Testis (tissue), 3 donors: ENCODE data around the gene GP2. TPM values are rescaled to one million over a fixed set of nuclear protein-coding genes. Genes with fewer than 3 reads are reported as not detected.
"Not testable (repeated sequence)": the region's sequence is repeated elsewhere in the genome, so short reads cannot be mapped to it uniquely, and the experiment has no call there.

Experiments used
- DNase-seq: peaks from one replicate; pipeline ENCODE4 v3.0.0-alpha.2; 2019
- H3K27ac ChIP-seq, 2 donors: fragments of 200-600 bp; sonication (generic); one replicate each; pipeline ENCODE4 v1.5.1; 2019
- H3K27me3 ChIP-seq: fragments of 200-600 bp; sonication (generic); one replicate; pipeline ENCODE4 v1.5.1; 2019
- H3K36me3 ChIP-seq: fragments of 200-600 bp; sonication (generic); one replicate; pipeline ENCODE4 v1.5.1; 2017; ENCODE audit warnings: low read depth; ENCODE audit errors: missing control alignments
- H3K4me1 ChIP-seq: fragments of 200-600 bp; sonication (generic); one replicate; pipeline ENCODE4 v1.5.1; 2019
- H3K4me3 ChIP-seq, 2 donors: fragments of 200-600 bp; sonication (generic); one replicate each; pipeline ENCODE4 v1.5.1; 2017 to 2019
- H3K9me3 ChIP-seq: fragments of 200-600 bp; sonication (generic); one replicate; pipeline ENCODE4 v1.5.1; 2017
- CTCF ChIP-seq, 3 experiments: fragments of 450-650 bp in 2 of 3; fragments of 200-600 bp in 1 of 3; sonication (generic) in 1 of 3; IDR thresholded peaks; one replicate each; pipeline ENCODE4 v1.5.1; 2016 to 2019; ENCODE audit warnings: antibody characterized with exemption in 3 of 3, mild to moderate bottlenecking in 2 of 3, moderate library complexity in 1 of 3
- POLR2A ChIP-seq: fragments of 450-650 bp; IDR thresholded peaks from one replicate; pipeline ENCODE4 v1.6.1; 2017; ENCODE audit warnings: antibody characterized with exemption, mild to moderate bottlenecking, moderate library complexity
- WGBS, 2 donors: methylation state at CpG; one replicate each; pipeline ENCODE4 v1.1.5; 2018; 5-methylcytosine and 5-hydroxymethylcytosine counted together
- intact Hi-C: fragments of 100-400 bp; cut with DNase I; formaldehyde crosslinking; loops from one replicate; pipeline ENCODE4 v1.15.1; 2023; ENCODE audit warnings: low total_unique reads
- polyA plus RNA-seq: library from polyadenylated mRNA; stranded (reverse); fragments of 350-450 nt; fragmentation: Illumina TruSeq; extraction: RNeasy Lipid Tissue Mini Kit (QIAGEN cat#74804); gene quantifications from one replicate; pipeline ENCODE4 v1.2.3, GENCODE V29; 2014; ENCODE audit warnings: low read depth, low replicate concordance; ENCODE audit not compliant: insufficient read depth
- total RNA-seq, 2 donors: library from RNA; depleted of rRNA; stranded (reverse); fragments of >200 nt; gene quantifications; one replicate each; pipeline ENCODE4 v1.2.3, GENCODE V29; 2016

GP2 gene
- total and polyA plus RNA-seq, 3 donors from 2014 or later = 0.31 to 0.56 (median 0.45) TPM

- no peak overlapping the region for H3K27ac ChIP-seq
- H3K4me3 ChIP-seq = no peak overlapping the region
- TF ChIP-seq POLR2A = no peak
- TF ChIP-seq CTCF (IDR thresholded peaks at IDR 0.05) = no peak
- no peak for DNase-seq
- no peaks in the 10 kb centered on the region for H3K27me3 ChIP-seq
- H3K4me1 ChIP-seq = no peaks in the 10 kb centered on the region
- intact Hi-C loops = no loop called here
- no peaks in the 10 kb centered on the region for H3K36me3 ChIP-seq
- WGBS, 2 donors = 80 to 97% methylated on average over 4 of the region's 4 CpGs
- no peaks in the 10 kb centered on the region for H3K9me3 ChIP-seq
Observed at GRCh38 chr16:20322696-20323095, 4.6 kb downstream of the GP2 start.

DNA sequence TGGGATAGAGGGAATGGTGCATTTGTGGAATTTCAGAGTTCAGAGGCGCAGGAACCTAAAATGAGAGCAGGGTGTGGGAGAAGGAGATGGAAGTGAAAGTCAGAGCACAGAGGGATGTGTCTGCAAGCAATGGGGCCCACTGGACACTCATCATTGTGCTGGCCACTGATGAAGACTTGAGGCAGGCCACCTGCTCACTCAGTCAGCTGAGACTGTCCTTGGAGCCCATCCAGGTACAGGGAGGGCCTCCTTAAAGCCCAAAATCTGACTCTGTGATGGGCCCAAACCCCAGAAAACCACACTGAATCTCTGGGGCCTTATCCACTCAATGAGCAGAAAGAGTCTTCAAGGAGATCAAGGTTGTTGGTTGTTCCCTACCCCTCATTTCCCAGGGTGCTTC lies 5.6 kb downstream of the GP2 start:
- intact Hi-C loops = no loop called here
- Histone ChIP-seq H3K36me3 (no peaks in the 10 kb centered on the region), H3K27me3 (no peaks in the 10 kb centered on the region), H3K4me1 (no peaks in the 10 kb centered on the region), H3K27ac (no peak overlapping the region), H3K9me3 (no peaks in the 10 kb centered on the region), H3K4me3 (no peak overlapping the region)
- no peak for TF ChIP-seq POLR2A
- no peak for TF ChIP-seq CTCF (IDR thresholded peaks at IDR 0.05)
- WGBS, 2 donors = 83 to 86% methylated on average over 1 of the region's 1 CpG
- DNase-seq = no peak

DNA sequence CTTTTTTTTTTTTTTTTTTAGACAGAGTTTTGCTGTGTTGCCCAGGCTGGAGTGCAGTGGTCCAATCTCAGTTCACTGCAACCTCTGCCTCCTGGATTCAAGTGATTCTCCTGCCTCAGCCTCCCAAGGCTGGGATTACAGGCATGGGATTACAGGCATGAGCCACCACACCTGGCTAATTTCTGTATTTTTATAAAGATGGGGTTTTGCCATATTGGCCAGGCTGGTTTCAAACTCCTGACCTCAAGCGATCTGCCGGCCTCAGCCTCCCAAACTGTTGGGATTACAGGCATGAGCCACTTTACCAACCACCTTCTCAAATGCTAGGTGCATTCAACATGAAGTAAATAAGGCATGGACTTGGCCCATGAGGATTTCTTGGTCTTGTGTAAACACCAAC lies 6.3 kb downstream of the GP2 start:
- intact Hi-C loops, H3K4me1 ChIP-seq, DNase-seq, H3K27me3 ChIP-seq, H3K4me3 ChIP-seq, H3K36me3 ChIP-seq, H3K9me3 ChIP-seq, H3K27ac ChIP-seq: not testable (repeated sequence)
- 80 to 91% methylated on average over 2 of the region's 2 CpGs for WGBS, 2 donors

DNA sequence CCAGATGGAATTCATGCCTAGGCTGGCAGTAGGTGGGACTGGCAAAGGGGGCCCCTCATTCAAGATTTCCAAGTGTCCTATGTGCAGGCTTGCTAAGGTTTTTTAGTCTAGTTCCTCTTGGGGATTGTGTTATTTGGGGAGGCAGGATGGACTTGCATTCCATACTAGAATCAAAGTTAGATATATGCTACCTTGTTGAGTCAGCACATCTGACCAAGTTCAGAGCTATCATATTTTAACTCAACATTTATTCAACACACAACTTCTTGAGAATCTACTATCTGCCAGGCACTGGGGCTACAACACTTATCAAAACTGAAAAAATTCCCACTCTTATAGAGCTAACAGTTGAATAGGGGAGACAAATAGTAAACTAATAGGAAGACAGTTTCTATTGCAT lies 6.7 kb downstream of the GP2 start:
- no peak overlapping the region for H3K4me3 ChIP-seq
- no peaks in the 10 kb centered on the region for H3K4me1 ChIP-seq
- no peaks in the 10 kb centered on the region for H3K9me3 ChIP-seq
- no peaks in the 10 kb centered on the region for H3K36me3 ChIP-seq
- DNase-seq = no peak
- TF ChIP-seq POLR2A (no peak), CTCF (IDR thresholded peaks at IDR 0.05) (no peak)
- H3K27ac ChIP-seq = no peak overlapping the region
- no peaks in the 10 kb centered on the region for H3K27me3 ChIP-seq
- intact Hi-C loops = no loop called here

- no peak for TF ChIP-seq POLR2A
- no peak for TF ChIP-seq CTCF (IDR thresholded peaks at IDR 0.05)
- WGBS, 2 donors = 100% methylated on average over 1 to 2 of the region's 2 CpGs
- intact Hi-C loops = no loop called here
- DNase-seq = no peak
- Histone ChIP-seq H3K27ac (no peak overlapping the region), H3K4me1 (no peaks in the 10 kb centered on the region), H3K36me3 (no peaks in the 10 kb centered on the region), H3K9me3 (no peaks in the 10 kb centered on the region), H3K27me3 (no peaks in the 10 kb centered on the region), H3K4me3 (no peak overlapping the region)
Observed at GRCh38 chr16:20320178-20320577, 7.1 kb downstream of the GP2 start.
